Upper lobe of left lung (tissue), 4 donors: ENCODE results near the gene ABHD13.

ENCODE experiments used
- CTCF ChIP-seq, 6 experiments: fragments of 450-650 bp in 4 of 6; fragments of 200-600 bp in 2 of 6; sonication (generic) in 2 of 6; IDR thresholded peaks; one replicate each; pipeline ENCODE4 v1.5.1; 2016 to 2019; ENCODE audit warnings: antibody characterized with exemption in 6 of 6
- EP300 ChIP-seq, 4 donors: sonication (generic); formaldehyde crosslinking; IDR thresholded peaks; one replicate each; pipeline ENCODE4 v1.5.1; 2017; ENCODE audit warnings: antibody characterized with exemption in 4 of 4, control low read depth in 2 of 4
- POLR2A ChIP-seq, 4 donors: fragments of 450-650 bp; IDR thresholded peaks; one replicate each; pipeline ENCODE4 v1.5.1; 2016 to 2017; ENCODE audit warnings: antibody characterized with exemption in 4 of 4, mild to moderate bottlenecking in 2 of 4
- POLR2AphosphoS5 ChIP-seq, 2 donors: sonication (generic); formaldehyde crosslinking; IDR thresholded peaks; one replicate each; pipeline ENCODE4 v1.5.1; 2017; ENCODE audit warnings: antibody characterized with exemption in 2 of 2

- no peak for TF ChIP-seq CTCF (IDR thresholded peaks at IDR 0.05)
- TF ChIP-seq EP300 (IDR thresholded peaks at IDR 0.05), result no peak
- no peak for TF ChIP-seq POLR2A (IDR thresholded peaks at IDR 0.05)
- no peak for TF ChIP-seq POLR2AphosphoS5 (IDR thresholded peaks at IDR 0.05)
These were observed 35.5 kb upstream of the ABHD13 start for GRCh38 chr13:108182652-108183051.
